Body of pancreas (tissue), 4 donors: ENCODE measurements around the gene SSTR3. TPM values are rescaled to one million over a fixed set of nuclear protein-coding genes. Genes with fewer than 3 reads are reported as not detected.
"Not testable (repeated sequence)": the region's sequence is repeated elsewhere in the genome, so short reads cannot be mapped to it uniquely, and the experiment has no call there.

Source experiments
- ATAC-seq: fragments of 150-250 bp; one replicate; pipeline ENCODE4 v1.9.1; 2016
- DNase-seq, 4 donors: peaks; one replicate each; pipeline ENCODE4 v3.0.0-alpha.2; 2019
- H3K27ac ChIP-seq, 4 donors: fragments of 200-600 bp; sonication (generic); 1 replicate in 3 of 4; 2 replicates in 1 of 4; pipeline versions ENCODE4 v1.5.1 to v1.6.1; 2016 to 2019; ENCODE audit warnings: mild to moderate bottlenecking in 1 of 4, mixed read lengths in 1 of 4, moderate library complexity in 1 of 4
- H3K27me3 ChIP-seq, 2 donors: fragments of 200-600 bp; sonication (generic); one replicate each; pipeline ENCODE4 v1.6.0; 2016; ENCODE audit warnings: mild to moderate bottlenecking in 1 of 2
- H3K36me3 ChIP-seq, 2 donors: fragments of 200-600 bp; sonication (generic); replicated peaks in 1 of 2; 2 replicates each; pipeline ENCODE4 v1.5.1; 2016; ENCODE audit warnings: low read depth in 2 of 2; ENCODE audit not compliant: insufficient read depth in 1 of 2
- H3K4me1 ChIP-seq: fragments of 200-600 bp; sonication (generic); one replicate; pipeline ENCODE4 v1.6.0; 2016
- H3K4me3 ChIP-seq, 2 donors: fragments of 200-600 bp; sonication (generic); 1 replicate in 1 of 2; 2 replicates in 1 of 2; pipeline ENCODE4 v1.5.1; 2016 to 2019
- H3K9me3 ChIP-seq, 3 donors: fragments of 200-600 bp; sonication (generic); 1 replicate in 2 of 3; 2 replicates in 1 of 3; pipeline ENCODE4 v1.5.1; 2016
- CTCF ChIP-seq, 7 experiments: fragments of 450-650 bp in 4 of 7; fragments of 200-600 bp in 3 of 7; sonication (generic) in 3 of 7; IDR thresholded peaks; one replicate each; pipeline ENCODE4 v1.5.1; 2016 to 2019; ENCODE audit warnings: antibody characterized with exemption in 7 of 7
- POLR2A ChIP-seq, 3 donors: fragments of 450-650 bp; IDR thresholded peaks; one replicate each; pipeline ENCODE4 v1.6.1; 2016; ENCODE audit warnings: antibody characterized with exemption in 3 of 3, mild to moderate bottlenecking in 2 of 3
- WGBS, 2 donors: methylation state at CpG; one replicate each; pipeline ENCODE4 v1.1.5; 2017; 5-methylcytosine and 5-hydroxymethylcytosine counted together
- intact Hi-C: fragments of 100-400 bp; cut with DNase I; formaldehyde crosslinking; loops from one replicate; pipeline ENCODE4 v1.15.1; 2023
- total RNA-seq, 2 donors: library from RNA; depleted of rRNA; stranded (reverse); fragments of >200 nt; gene quantifications; one replicate each; pipeline ENCODE4 v1.1.0, GENCODE V29; 2016

Gene SSTR3
- total RNA-seq, 2 donors from 2014 or later = 1.3 to 4.2 TPM

DNA sequence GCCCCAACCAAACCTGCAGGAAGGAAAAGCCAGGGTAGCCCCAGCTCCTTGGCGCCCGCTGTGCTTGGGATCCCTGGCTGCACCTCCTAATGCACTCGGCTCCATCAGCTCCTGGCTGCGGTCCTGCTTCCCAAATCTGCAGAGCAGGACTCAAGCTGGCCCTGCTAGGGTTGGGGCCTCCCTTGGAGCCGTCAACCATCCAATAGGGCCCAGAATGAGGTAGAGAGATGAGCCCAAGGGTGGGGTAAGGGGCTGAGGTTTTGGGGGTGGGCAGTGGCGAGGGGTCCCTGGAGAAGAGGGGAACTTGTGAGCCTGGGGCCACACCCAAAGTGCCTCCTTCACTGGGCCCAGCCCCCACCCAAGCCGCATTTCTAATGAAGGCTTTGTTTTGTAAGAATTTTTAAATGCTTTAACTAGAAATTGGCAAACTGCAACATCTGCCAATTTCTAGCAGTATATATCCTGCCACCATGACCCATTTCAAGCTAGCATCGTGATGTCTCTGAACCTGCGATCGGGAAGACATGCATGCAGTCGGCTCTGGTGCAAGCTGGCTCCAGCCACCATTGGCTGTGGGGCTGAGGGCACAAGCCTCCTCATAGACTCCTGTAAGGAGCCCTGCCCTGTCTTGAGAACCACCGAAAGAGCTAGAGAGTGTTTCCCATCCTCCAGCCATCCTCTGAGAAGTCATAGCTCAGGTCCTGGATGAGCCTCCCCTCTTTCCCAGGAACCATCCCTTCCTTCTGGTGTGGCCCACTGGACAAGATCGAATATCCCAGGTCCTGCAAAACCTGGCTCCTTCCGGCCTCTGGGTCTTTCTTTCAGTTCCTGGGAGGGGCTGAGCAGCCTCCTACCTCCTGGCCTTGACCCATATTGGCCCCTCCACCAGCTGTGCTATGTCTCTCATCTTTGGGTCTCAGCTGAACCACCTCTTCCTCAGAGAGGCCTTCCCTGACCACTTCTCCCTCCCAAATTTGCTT lies 39.7 kb downstream of the SSTR3 start:
- Histone ChIP-seq H3K27ac (no peak overlapping the region), H3K36me3 (no peaks in the 10 kb centered on the region), H3K9me3 (no peaks in the 10 kb centered on the region), H3K27me3 (no peaks in the 10 kb centered on the region), H3K4me3 (no peak overlapping the region), H3K4me1 (peaks cover 4% of the 10 kb centered on the region)
- ATAC-seq (no peak), DNase-seq (peak in 1 of 4 donors; percentile 8)
- intact Hi-C loops = no loop called here
- no peak for TF ChIP-seq CTCF (IDR thresholded peaks at IDR 0.05)
- no peak for TF ChIP-seq POLR2A (IDR thresholded peaks at IDR 0.05)
- WGBS, 2 donors = 77 to 85% methylated on average over 12 to 13 of the region's 14 CpGs

DNA sequence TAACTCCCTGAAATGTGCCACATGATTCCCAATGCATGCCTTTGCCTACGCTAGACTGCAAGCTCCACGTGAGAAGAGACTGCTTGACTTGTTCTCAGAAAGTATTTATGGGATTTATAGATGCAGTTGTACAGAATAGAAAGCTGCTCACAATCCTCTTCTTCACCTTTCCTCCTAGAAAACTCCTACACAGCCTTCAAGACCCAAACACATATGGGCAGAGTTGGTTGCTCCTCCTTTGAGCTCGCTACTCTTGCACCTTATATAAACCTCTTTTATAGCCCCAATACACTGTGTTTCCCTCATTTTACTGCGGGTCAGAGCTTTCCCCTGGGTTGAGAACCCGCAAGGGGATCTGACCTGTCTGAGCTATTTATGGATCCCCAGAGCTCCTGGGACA lies 40.6 kb downstream of the SSTR3 start:
- Histone ChIP-seq H3K4me3 (no peak overlapping the region), H3K36me3 (no peaks in the 10 kb centered on the region), H3K27me3 (no peaks in the 10 kb centered on the region), H3K9me3 (no peaks in the 10 kb centered on the region), H3K27ac (no peak overlapping the region), H3K4me1 (peaks cover 6% of the 10 kb centered on the region)
- intact Hi-C loops = no loop called here
- 70% methylated on average over 5 of the region's 5 CpGs for WGBS, 2 donors
- DNase-seq (no peak), ATAC-seq (no peak)
- TF ChIP-seq CTCF (IDR thresholded peaks at IDR 0.05) (no peak), POLR2A (IDR thresholded peaks at IDR 0.05) (no peak)

GRCh38 chr22:37170689-37171405 lies 41.4 kb downstream of the SSTR3 start:
- H3K9me3 ChIP-seq, H3K4me1 ChIP-seq, H3K4me3 ChIP-seq, H3K27ac ChIP-seq, ATAC-seq, H3K36me3 ChIP-seq, intact Hi-C loops, H3K27me3 ChIP-seq: not testable (repeated sequence)
- 74 to 78% methylated on average over 16 of the region's 16 CpGs for WGBS, 2 donors
- peak in 1 of 4 donors; percentile 0 for DNase-seq

DNA sequence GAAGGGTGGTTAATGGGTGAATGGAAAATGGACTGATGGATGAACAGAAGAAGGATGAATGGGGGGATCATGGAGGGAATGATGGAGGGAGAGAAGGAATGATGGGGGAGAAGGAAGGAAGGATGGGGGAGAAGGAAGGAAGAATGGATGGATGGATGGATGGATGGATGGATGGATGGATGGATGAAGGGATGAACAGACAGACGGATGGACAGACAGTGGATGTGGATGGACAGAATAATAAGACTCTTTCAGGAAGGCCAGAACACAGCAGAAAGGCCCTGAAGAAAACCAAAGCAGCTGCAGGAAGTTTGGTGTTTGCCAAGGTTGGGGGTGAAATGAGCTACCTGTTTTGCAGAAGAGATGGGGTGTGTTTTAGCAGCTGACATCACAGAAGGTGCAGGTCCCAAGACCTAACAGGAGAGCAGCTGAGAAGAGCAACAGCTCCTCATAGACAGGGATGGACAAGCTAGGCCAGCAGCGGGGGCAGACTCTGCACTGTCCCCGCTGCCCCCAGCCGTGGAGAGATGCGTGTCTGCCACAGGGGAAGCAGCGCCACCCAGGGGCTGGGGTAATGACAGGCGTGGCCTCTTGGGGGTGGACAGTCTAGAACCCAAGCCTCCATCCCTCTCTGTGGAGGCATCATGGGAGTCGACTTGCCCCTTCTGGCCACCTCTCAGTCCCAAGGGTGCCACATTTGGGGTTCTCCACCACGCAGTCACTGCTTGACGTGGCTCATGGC lies 42.2 kb downstream of the SSTR3 start:
- ATAC-seq (no peak), DNase-seq (peak in 1 of 4 donors; percentile 7)
- intact Hi-C loops = no loop called here
- H3K27me3 ChIP-seq = no peaks in the 10 kb centered on the region
- peaks cover 3% of the 10 kb centered on the region for H3K4me1 ChIP-seq
- WGBS, 2 donors = 68 to 75% methylated on average over 7 to 10 of the region's 10 CpGs
- H3K4me3 ChIP-seq = no peak overlapping the region
- no peak for TF ChIP-seq POLR2A (IDR thresholded peaks at IDR 0.05)
- no peak for TF ChIP-seq CTCF (IDR thresholded peaks at IDR 0.05)
- no peak overlapping the region for H3K27ac ChIP-seq
- H3K36me3 ChIP-seq = no peaks in the 10 kb centered on the region
- no peaks in the 10 kb centered on the region for H3K9me3 ChIP-seq

- H3K36me3 ChIP-seq = no peaks in the 10 kb centered on the region
- no peak overlapping the region for H3K4me3 ChIP-seq
- peaks cover 3% of the 10 kb centered on the region for H3K4me1 ChIP-seq
- ATAC-seq = no peak
- H3K27ac ChIP-seq = no peak overlapping the region
- intact Hi-C loops = no loop called here
- 71 to 75% methylated on average over 8 of the region's 8 CpGs for WGBS, 2 donors
- H3K9me3 ChIP-seq = no peaks in the 10 kb centered on the region
- no peaks in the 10 kb centered on the region for H3K27me3 ChIP-seq
- TF ChIP-seq CTCF (IDR thresholded peaks at IDR 0.05) (no peak), POLR2A (IDR thresholded peaks at IDR 0.05) (no peak)
- DNase-seq = peak in 1 of 4 donors; percentile 3
These were observed 42.9 kb downstream of the SSTR3 start for GRCh38 chr22:37169406-37169805.
